ENCODE measurements around the gene EPHB4. TPM values are rescaled to one million over a fixed set of nuclear protein-coding genes. Genes with fewer than 3 reads are reported as not detected.

Gene EPHB4
- total and polyA plus RNA-seq, 2 of the 8 experiments (the other 6 are each of a cell fraction or from before 2014, with no cell fraction given), result 85.0 to 113 TPM

- TF ChIP-seq RBBP5 (IDR thresholded peaks at IDR 0.05; ENCODE audit: borderline replicate concordance, low read depth, low read length) (no peak), JUN (IDR thresholded peaks at IDR 0.05; ENCODE audit: low read depth, low read length) (peak; percentile 98), TAF7 (optimal IDR thresholded peaks at IDR 0.05; ENCODE audit: borderline replicate concordance, low read depth, low read length) (no peak), CEBPB (IDR thresholded peaks at IDR 0.05; ENCODE audit: low read depth, low read length) (no peak), TAF1 (IDR thresholded peaks at IDR 0.05; ENCODE audit: low read depth, low read length) (peak; percentile 70; the same call in 1 of the 2 replicates), EZH2 (IDR thresholded peaks at IDR 0.05; ENCODE audit: low read depth, low read length, severe bottlenecking) (no peak), BCL11A (IDR thresholded peaks at IDR 0.05; ENCODE audit: low read depth in 2 of 2, low read length in 2 of 2) (no peak), SIN3A (conservative IDR thresholded peaks at IDR 0.05 in 1 of 2, IDR thresholded peaks at IDR 0.05 in 1 of 2; ENCODE audit: low read depth in 1 of 2, low read length in 2 of 2) (peak; percentile 38 to 43; a peak in 1 of 4 replicates), EGR1 (IDR thresholded peaks at IDR 0.05; ENCODE audit: borderline replicate concordance, low read depth, low read length) (no peak), HDAC6 (IDR thresholded peaks at IDR 0.05; ENCODE audit: low read depth, low read length) (no peak), SIX5 (IDR thresholded peaks at IDR 0.05; ENCODE audit: low read depth, low read length) (no peak), CBX8 (IDR thresholded peaks at IDR 0.05; ENCODE audit: borderline replicate concordance, low read depth, low read length) (no peak), E2F6 (IDR thresholded peaks at IDR 0.05) (peak; percentile 55), TBP (IDR thresholded peaks at IDR 0.05; ENCODE audit: low read depth, low read length) (peak; percentile 75), NANOG (IDR thresholded peaks at IDR 0.05; ENCODE audit: insufficient read depth, low read depth, low read length, poor library complexity, severe bottlenecking) (no peak), TCF12 (IDR thresholded peaks at IDR 0.05; ENCODE audit: low read depth, low read length) (no peak), PHF8 (conservative IDR thresholded peaks at IDR 0.05; ENCODE audit: low read depth, low read length) (peak; percentile 80)
- TF ChIP-seq, protein P1, sequence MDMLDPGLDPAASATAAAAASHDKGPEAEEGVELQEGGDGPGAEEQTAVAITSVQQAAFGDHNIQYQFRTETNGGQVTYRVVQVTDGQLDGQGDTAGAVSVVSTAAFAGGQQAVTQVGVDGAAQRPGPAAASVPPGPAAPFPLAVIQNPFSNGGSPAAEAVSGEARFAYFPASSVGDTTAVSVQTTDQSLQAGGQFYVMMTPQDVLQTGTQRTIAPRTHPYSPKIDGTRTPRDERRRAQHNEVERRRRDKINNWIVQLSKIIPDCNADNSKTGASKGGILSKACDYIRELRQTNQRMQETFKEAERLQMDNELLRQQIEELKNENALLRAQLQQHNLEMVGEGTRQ (IDR thresholded peaks at IDR 0.05; ENCODE audit: low read length), result peak; percentile 94
- TF ChIP-seq, protein P2, sequence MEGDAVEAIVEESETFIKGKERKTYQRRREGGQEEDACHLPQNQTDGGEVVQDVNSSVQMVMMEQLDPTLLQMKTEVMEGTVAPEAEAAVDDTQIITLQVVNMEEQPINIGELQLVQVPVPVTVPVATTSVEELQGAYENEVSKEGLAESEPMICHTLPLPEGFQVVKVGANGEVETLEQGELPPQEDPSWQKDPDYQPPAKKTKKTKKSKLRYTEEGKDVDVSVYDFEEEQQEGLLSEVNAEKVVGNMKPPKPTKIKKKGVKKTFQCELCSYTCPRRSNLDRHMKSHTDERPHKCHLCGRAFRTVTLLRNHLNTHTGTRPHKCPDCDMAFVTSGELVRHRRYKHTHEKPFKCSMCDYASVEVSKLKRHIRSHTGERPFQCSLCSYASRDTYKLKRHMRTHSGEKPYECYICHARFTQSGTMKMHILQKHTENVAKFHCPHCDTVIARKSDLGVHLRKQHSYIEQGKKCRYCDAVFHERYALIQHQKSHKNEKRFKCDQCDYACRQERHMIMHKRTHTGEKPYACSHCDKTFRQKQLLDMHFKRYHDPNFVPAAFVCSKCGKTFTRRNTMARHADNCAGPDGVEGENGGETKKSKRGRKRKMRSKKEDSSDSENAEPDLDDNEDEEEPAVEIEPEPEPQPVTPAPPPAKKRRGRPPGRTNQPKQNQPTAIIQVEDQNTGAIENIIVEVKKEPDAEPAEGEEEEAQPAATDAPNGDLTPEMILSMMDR (IDR thresholded peaks at IDR 0.05; ENCODE audit: control extremely low read depth in 1 of 3, insufficient read depth in 1 of 3, low read depth in 1 of 3, low read length in 3 of 3), result no peak
These were observed 39.9 kb upstream of the EPHB4 start, which contains the start of gene TRIP6 (continued) for GRCh38 chr7:100867040-100867775.

All from H1 (cell line).